Esophagus mucosa (tissue), 1 donor: ENCODE data around the gene CRYGN. TPM values are rescaled to one million over a fixed set of nuclear protein-coding genes. Genes with fewer than 3 reads are reported as not detected.
A peak's percentile ranks its signal among the peaks of the same experiment; 100 is the strongest.

Experiments used
- ATAC-seq: fragments of 200-7000 bp; cut with Tn5 transposase; one replicate; pipeline ENCODE4 v1.9.1; 2020
- total RNA-seq: library from RNA; stranded (reverse); gene quantifications from one replicate; pipeline ENCODE4 v1.2.4, GENCODE V29; 2023
- donor health status: DM: yes; HTN: yes; CAD: no.

CRYGN gene
- total RNA-seq, 1 donor from 2014 or later: not detected

- no peak for ATAC-seq
Observed at GRCh38 chr7:151405588-151405987, 34.4 kb downstream of the CRYGN start.

- no peak for ATAC-seq
Observed at GRCh38 chr7:151405056-151405455, 34.9 kb downstream of the CRYGN start.

GRCh38 chr7:151404216-151405011 lies 35.5 kb downstream of the CRYGN start:
- ATAC-seq: peak; percentile 60

- ATAC-seq: peak; percentile 78
Observed at GRCh38 chr7:151403764-151404163, 36.2 kb downstream of the CRYGN start.

GRCh38 chr7:151402029-151402835 lies 37.7 kb downstream of the CRYGN start:
- ATAC-seq: no peak

- ATAC-seq: no peak
Observed at GRCh38 chr7:151400626-151401315, 39.2 kb downstream of the CRYGN start.

- no peak for ATAC-seq
Observed at GRCh38 chr7:151399906-151400305, 40.0 kb downstream of the CRYGN start.

GRCh38 chr7:151399305-151399601 lies 40.7 kb downstream of the CRYGN start:
- no peak for ATAC-seq

- ATAC-seq: no peak
Observed at GRCh38 chr7:151398446-151399304, 41.3 kb downstream of the CRYGN start.

- ATAC-seq: no peak
Observed at GRCh38 chr7:151397026-151397425, 42.9 kb downstream of the CRYGN start.

- no peak for ATAC-seq
Observed at GRCh38 chr7:151396328-151396970, 43.5 kb downstream of the CRYGN start.

GRCh38 chr7:151395036-151395367 lies 44.9 kb downstream of the CRYGN start:
- ATAC-seq: no peak

GRCh38 chr7:151394076-151395035 lies 45.6 kb downstream of the CRYGN start:
- ATAC-seq: no peak

GRCh38 chr7:151393031-151393977 lies 46.6 kb downstream of the CRYGN start:
- no peak for ATAC-seq

- no peak for ATAC-seq
Observed at GRCh38 chr7:151392426-151392825, 47.5 kb downstream of the CRYGN start.

GRCh38 chr7:151392002-151392401 lies 47.9 kb downstream of the CRYGN start:
- ATAC-seq: no peak

GRCh38 chr7:151391358-151391730 lies 48.6 kb downstream of the CRYGN start:
- ATAC-seq: no peak

GRCh38 chr7:151390598-151391357 lies 49.2 kb downstream of the CRYGN start:
- ATAC-seq: no peak
